Right cardiac atrium (tissue), 5 donors: ENCODE data around the gene HCN4. TPM values are rescaled to one million over a fixed set of nuclear protein-coding genes. Genes with fewer than 3 reads are reported as not detected.
"Not testable (repeated sequence)": the region's sequence is repeated elsewhere in the genome, so short reads cannot be mapped to it uniquely, and the experiment has no call there.

Experiments
- ATAC-seq, 2 donors: fragments of 200-7000 bp; cut with Tn5 transposase; one replicate each; pipeline versions ENCODE4 v1.8.0 to v1.9.1; 2020; ENCODE audit warnings: moderate library complexity in 2 of 2, mild to moderate bottlenecking in 1 of 2
- DNase-seq, 3 donors: peaks; one replicate each; pipeline ENCODE4 v3.0.0-alpha.2; 2020
- H3K27ac ChIP-seq: one replicate; pipeline ENCODE4 v1.5.1; 2013; ENCODE audit warnings: mild to moderate bottlenecking, low read length, control low read depth, moderate library complexity
- H3K27me3 ChIP-seq: one replicate; pipeline ENCODE4 v1.6.1; 2013; ENCODE audit not compliant: control insufficient read depth, insufficient read depth
- H3K4me1 ChIP-seq: one replicate; pipeline ENCODE4 v1.6.1; 2013; ENCODE audit warnings: low read length; ENCODE audit not compliant: control insufficient read depth, insufficient read depth
- H3K4me3 ChIP-seq: one replicate; pipeline ENCODE4 v1.5.1; 2013; ENCODE audit warnings: low read length, control low read depth
- H3K9me3 ChIP-seq: one replicate; pipeline ENCODE4 v1.6.1; 2013; ENCODE audit warnings: low read length; ENCODE audit not compliant: control insufficient read depth
- WGBS: extraction: QIAGEN DNeasy Blood & Tissue Kit; methylation state at CpG from one replicate; pipeline ENCODE4 v1.1.7; 2013; 5-methylcytosine and 5-hydroxymethylcytosine counted together
- intact Hi-C, 4 donors: fragments of 100-400 bp; cut with DNase I; formaldehyde crosslinking; loops; one replicate each; pipeline versions ENCODE4 v1.11.0 to v1.14.0; 2022 to 2023
- long read RNA-seq, 4 donors: library from polyadenylated mRNA; unstranded; transcript quantifications; one replicate each; pipeline ENCODE4 v2.0.0, GENCODE V29; 2020 to 2021
- polyA plus RNA-seq: library from polyadenylated mRNA; stranded (reverse); fragments of 200-250 nt; gene quantifications from one replicate; pipeline ENCODE4 v1.2.3, GENCODE V29; 2013
- total RNA-seq, 4 donors: library from RNA; stranded (reverse); fragmentation: NEBNext Ultra II Directional; extraction: Animal tissue kit (Norgen Biotek cat#: 25700); gene quantifications; one replicate each; pipeline ENCODE4 v1.2.1, GENCODE V29; 2021
- donor health status: healthy with polysubstance abuse.
- donor health status: DM: no; HTN: yes; CAD: no.
- donor health status: DM: no; HTN: no; CAD: no.
- donor health status: DM: no; HTN: yes; CAD: no; lungs with severe emphysema.
- donor health status: DM: yes; HTN: yes; CAD: no.

The HCN4 gene
- total RNA-seq (10 to 100 TPM; 37.1 to 61.7 (median 48.7) TPM), polyA plus RNA-seq (25.7 TPM)
- long read RNA-seq, donor 1, full-length matches to known transcripts = 11 of 36 reads
- long read RNA-seq, donor 1, partial matches to known transcripts = 5 of 36 reads
- long read RNA-seq, donor 1, other reads (novel, unspliced or antisense) = 20 of 36 reads
- long read RNA-seq, donor 2, partial matches to known transcripts = 1 of 15 reads
- long read RNA-seq, donor 2, other reads (novel, unspliced or antisense) = 14 of 15 reads
- long read RNA-seq, donor 3, partial matches to known transcripts = 0 of 50 reads
- long read RNA-seq, donor 3, other reads (novel, unspliced or antisense) = 50 of 50 reads
- long read RNA-seq, donor 4, partial matches to known transcripts = 0 of 9 reads
- long read RNA-seq, donor 4, other reads (novel, unspliced or antisense) = 9 of 9 reads

GRCh38 chr15:73368301-73369136, at the start of gene HCN4:
Gene HCN4, minus strand, starts transcription at chr15:73368958. Its CDS starts 688 bp downstream, at chr15:73368270.
- intact Hi-C loops = no loop called here
- Histone ChIP-seq H3K4me1 (no peaks in the 10 kb centered on the region), H3K4me3 (peak within 1 kb of the TSS; percentile 56), H3K27me3 (no peaks in the 10 kb centered on the region), H3K27ac (peak within 1 kb of the TSS; percentile 5), H3K9me3 (no peaks in the 10 kb centered on the region)
- 1% methylated on average over 109 of the region's 109 CpGs for WGBS
- DNase-seq (peak in 2 of 3 donors; percentile 70 to 81), ATAC-seq (peak; percentile 38 to 40)

- intact Hi-C loops = no loop called here
- no peaks in the 10 kb centered on the region for H3K27me3 ChIP-seq
- DNase-seq (no peak), ATAC-seq (no peak)
- no peaks in the 10 kb centered on the region for H3K4me1 ChIP-seq
- H3K27ac ChIP-seq = no peak overlapping the region
- H3K9me3 ChIP-seq = no peaks in the 10 kb centered on the region
- WGBS = 69% methylated on average over 3 of the region's 3 CpGs
- H3K4me3 ChIP-seq = no peak overlapping the region
Measured at GRCh38 chr15:73414876-73415275, 46.1 kb upstream of the HCN4 start.

DNA sequence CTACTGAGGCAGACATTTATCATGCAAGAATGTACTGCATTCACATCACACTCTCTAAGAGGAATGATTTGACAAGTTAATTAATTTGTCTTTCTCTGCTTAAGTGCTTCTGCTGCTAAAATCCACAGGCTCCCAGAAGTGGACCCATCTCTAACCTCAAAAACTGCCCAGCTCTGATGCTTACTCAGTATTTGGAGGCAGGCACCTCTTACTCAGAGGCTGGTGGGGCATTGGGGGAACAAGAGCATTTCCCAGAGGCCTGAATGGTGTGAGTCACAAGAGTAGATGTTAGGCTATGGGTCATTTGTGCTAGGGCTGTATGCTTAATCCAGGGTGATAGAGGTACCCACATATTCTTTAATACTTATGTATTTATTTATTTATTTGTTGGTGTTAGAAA, 34.4 kb upstream of the HCN4 start:
- H3K27me3 ChIP-seq = no peaks in the 10 kb centered on the region
- H3K27ac ChIP-seq = no peak overlapping the region
- intact Hi-C loops = no loop called here
- no peaks in the 10 kb centered on the region for H3K9me3 ChIP-seq
- ATAC-seq (no peak), DNase-seq (no peak)
- H3K4me1 ChIP-seq = peaks cover 4% of the 10 kb centered on the region
- no peak overlapping the region for H3K4me3 ChIP-seq

GRCh38 chr15:73400222-73400621, 31.5 kb upstream of the HCN4 start:
- H3K27ac ChIP-seq, ATAC-seq, H3K9me3 ChIP-seq, intact Hi-C loops, H3K27me3 ChIP-seq, DNase-seq, H3K4me1 ChIP-seq, H3K4me3 ChIP-seq: not testable (repeated sequence)
- 78% methylated on average over 6 of the region's 6 CpGs for WGBS

DNA sequence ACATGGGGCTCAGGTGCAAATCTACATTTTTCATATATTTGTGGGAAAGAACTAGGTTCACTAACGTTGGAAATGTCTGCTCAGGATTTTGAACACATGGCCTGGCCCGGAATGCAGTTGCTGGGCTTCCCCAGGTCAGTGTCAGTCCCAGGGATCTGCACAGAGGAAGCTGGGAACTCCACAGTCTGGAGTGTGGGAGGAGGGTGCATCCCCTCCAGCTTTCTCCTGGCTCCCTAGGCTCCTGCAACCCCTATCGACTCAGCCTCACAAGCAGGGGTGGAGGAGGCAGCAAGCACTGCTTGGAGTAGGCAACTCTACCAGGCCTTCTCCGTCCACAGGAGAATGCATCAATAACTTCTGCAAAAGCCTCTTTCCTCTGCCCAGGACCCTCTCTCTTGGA, 30.1 kb upstream of the HCN4 start:
- no peak overlapping the region for H3K27ac ChIP-seq
- DNase-seq (no peak), ATAC-seq (no peak)
- intact Hi-C loops = no loop called here
- H3K4me1 ChIP-seq = peaks cover 7% of the 10 kb centered on the region
- 69% methylated on average over 4 of the region's 4 CpGs for WGBS
- H3K27me3 ChIP-seq = no peaks in the 10 kb centered on the region
- no peak overlapping the region for H3K4me3 ChIP-seq
- H3K9me3 ChIP-seq = no peaks in the 10 kb centered on the region

GRCh38 chr15:73397461-73397860, 28.7 kb upstream of the HCN4 start:
- intact Hi-C loops = no loop called here
- DNase-seq = no peak
- peak in 1 of 2 donors; percentile 15 for ATAC-seq
- H3K4me1 ChIP-seq = peaks cover 7% of the 10 kb centered on the region
- H3K27me3 ChIP-seq = no peaks in the 10 kb centered on the region
- H3K9me3 ChIP-seq = no peaks in the 10 kb centered on the region
- no peak overlapping the region for H3K27ac ChIP-seq
- no peak overlapping the region for H3K4me3 ChIP-seq
- WGBS = 46% methylated on average over 5 of the region's 5 CpGs

GRCh38 chr15:73395671-73396070, 26.9 kb upstream of the HCN4 start:
- H3K9me3 ChIP-seq = no peaks in the 10 kb centered on the region
- intact Hi-C loops = no loop called here
- 85% methylated on average over 2 of the region's 2 CpGs for WGBS
- H3K27ac ChIP-seq = no peak overlapping the region
- no peak overlapping the region for H3K4me3 ChIP-seq
- no peaks in the 10 kb centered on the region for H3K27me3 ChIP-seq
- DNase-seq (no peak), ATAC-seq (no peak)
- peaks cover 7% of the 10 kb centered on the region for H3K4me1 ChIP-seq

- Histone ChIP-seq H3K4me1 (peaks cover 7% of the 10 kb centered on the region), H3K27ac (no peak overlapping the region), H3K4me3 (no peak overlapping the region), H3K27me3 (no peaks in the 10 kb centered on the region), H3K9me3 (no peaks in the 10 kb centered on the region)
- ATAC-seq (peak; percentile 85 to 90), DNase-seq (peak; percentile 61 to 86 (median 82))
- intact Hi-C loops = no loop called here
Measured at GRCh38 chr15:73394782-73395181, 26.0 kb upstream of the HCN4 start.

GRCh38 chr15:73393336-73393735, 24.6 kb upstream of the HCN4 start:
- Histone ChIP-seq H3K9me3 (no peaks in the 10 kb centered on the region), H3K4me3 (no peak overlapping the region), H3K27ac (no peak overlapping the region), H3K4me1 (peaks cover 3% of the 10 kb centered on the region), H3K27me3 (no peaks in the 10 kb centered on the region)
- DNase-seq (no peak), ATAC-seq (no peak)
- intact Hi-C loops = no loop called here
- 69% methylated on average over 2 of the region's 2 CpGs for WGBS

DNA sequence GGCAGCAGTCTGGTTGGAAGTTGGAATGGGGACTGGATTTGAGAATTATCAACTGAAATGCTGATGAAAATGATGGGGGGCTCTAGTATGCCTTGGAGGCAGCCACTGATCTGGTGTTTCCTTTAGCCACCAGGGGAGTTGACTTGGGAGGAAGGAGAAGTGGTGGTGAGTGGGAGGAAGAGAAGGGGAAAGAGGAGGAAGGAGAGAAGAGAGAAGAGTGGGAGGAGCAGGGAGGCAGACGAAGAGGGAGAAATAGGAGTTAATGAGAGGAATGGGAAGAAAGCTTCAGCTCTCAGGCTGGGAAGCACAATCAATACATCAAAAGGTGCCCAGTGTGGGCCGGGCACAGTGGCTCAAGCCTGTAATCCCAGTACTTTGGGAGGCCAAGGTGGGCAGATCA, 23.3 kb upstream of the HCN4 start:
- Histone ChIP-seq H3K9me3 (no peaks in the 10 kb centered on the region), H3K4me3 (no peak overlapping the region), H3K27me3 (no peaks in the 10 kb centered on the region), H3K27ac (no peak overlapping the region), H3K4me1 (peaks cover 2% of the 10 kb centered on the region)
- ATAC-seq = no peak
- 63% methylated on average over 2 of the region's 2 CpGs for WGBS
- intact Hi-C loops = no loop called here
- no peak for DNase-seq

DNA sequence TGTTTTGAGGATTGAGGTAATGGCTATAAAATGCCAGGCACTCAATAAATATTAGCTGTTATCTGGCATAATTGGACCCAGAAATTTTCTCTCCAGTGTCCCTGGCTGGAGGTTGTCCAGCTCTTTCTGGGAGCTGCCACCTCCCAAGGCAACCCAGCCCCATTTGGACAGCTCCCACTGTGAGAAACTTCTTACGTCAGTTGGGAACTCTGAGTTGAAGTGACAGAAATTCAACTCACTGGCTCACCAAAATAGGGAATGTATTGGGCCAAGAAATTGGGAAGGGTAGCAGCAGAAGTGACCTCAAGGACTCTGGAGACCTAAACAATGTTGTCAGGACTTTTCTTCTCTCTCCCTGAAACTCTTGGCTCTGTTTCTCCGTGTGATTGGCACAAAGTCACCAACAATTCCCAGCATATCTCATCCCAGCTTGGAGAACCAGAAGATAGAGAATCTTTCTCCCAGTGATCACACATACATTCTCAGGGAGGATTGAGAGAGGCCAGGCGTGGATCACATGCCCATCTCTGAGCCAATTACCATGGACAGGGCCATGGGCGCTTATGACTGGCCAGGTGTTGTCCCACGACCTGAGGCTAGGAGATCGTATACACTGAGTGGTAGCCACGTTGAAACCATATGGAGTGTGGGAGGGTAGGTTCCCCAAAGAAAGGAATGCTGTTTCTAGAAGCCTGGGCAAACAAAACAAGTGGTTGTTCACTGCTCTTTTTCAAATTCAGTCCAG, 22.5 kb upstream of the HCN4 start:
- peak overlapping the region; percentile 31 for H3K27ac ChIP-seq
- H3K4me1 ChIP-seq = peaks cover 3% of the 10 kb centered on the region
- 57% methylated on average over 7 of the region's 7 CpGs for WGBS
- H3K27me3 ChIP-seq = no peaks in the 10 kb centered on the region
- no peak for ATAC-seq
- no peak for DNase-seq
- no peaks in the 10 kb centered on the region for H3K9me3 ChIP-seq
- no peak overlapping the region for H3K4me3 ChIP-seq
- intact Hi-C loops = no loop called here
